Frontal cortex (tissue), 4 donors: ENCODE results near the gene MYBBP1A. TPM values are rescaled to one million over a fixed set of nuclear protein-coding genes. Genes with fewer than 3 reads are reported as not detected.

ENCODE experiments used
- DNase-seq, 2 donors: peaks; one replicate each; pipeline ENCODE4 v3.0.0; 2012; ENCODE audit warnings: low spot score in 2 of 2
- FAIRE-seq: peaks from 2 replicates; lab custom pipeline; 2012; peaks lifted over from hg19 to GRCh38; lab: Jason Lieb, UNC
- total RNA-seq: library from RNA; depleted of rRNA; stranded (reverse); fragments of >200 nt; gene quantifications from one replicate; pipeline ENCODE4 v1.2.3, GENCODE V29; 2014
- donor health status: control.
- donor health status: control.
- donor health status: control.

MYBBP1A gene
- total RNA-seq, 1 donor from 2014 or later = 30.2 TPM

GRCh38 chr17:4492721-4493561 lies 62.2 kb downstream of the MYBBP1A start:
- no peak for FAIRE-seq
- DNase-seq = peak in 1 of 2 donors; percentile 46

- FAIRE-seq (no peak), DNase-seq (no peak)
These were observed 64.5 kb downstream of the MYBBP1A start for GRCh38 chr17:4490637-4491061.

DNA sequence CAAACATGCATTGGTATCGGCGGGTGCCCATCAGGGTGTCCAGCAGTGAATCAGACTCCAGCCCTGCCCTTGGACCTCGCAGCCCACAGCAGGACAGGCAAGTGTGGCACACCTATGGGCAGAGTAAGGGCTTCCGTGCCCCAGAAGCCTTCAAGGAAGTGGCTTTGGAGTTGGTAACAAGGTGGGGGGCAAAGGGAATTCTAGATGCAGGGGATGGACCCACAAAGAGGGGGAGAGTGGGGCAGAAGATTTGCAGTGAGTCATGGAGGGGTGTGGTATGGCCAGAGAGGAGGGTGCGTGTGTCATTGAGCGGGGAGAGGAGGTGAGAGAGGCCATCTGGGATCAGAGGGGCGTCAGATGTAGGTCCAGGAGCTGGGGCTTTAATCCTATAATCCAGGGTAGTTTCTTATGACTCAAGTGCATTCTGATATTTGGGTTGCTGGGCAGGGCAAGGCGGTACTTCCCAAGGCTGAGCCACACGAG lies 65.0 kb downstream of the MYBBP1A start:
- no peak for FAIRE-seq

GRCh38 chr17:4488989-4489595 lies 66.1 kb downstream of the MYBBP1A start:
- FAIRE-seq = no peak
- DNase-seq = no peak

More for the DNA sequence above, 65.0 kb downstream of the MYBBP1A start:
- DNase-seq = no peak

Other genes starting within 250 kb of the MYBBP1A start
- gene UBE2G1, start 188.7 kb downstream of the MYBBP1A start, total RNA-seq = 45.7 TPM
- 0.41 TPM for gene SPNS3, start 121.4 kb downstream of the MYBBP1A start, total RNA-seq
- gene SPNS2, start 56.5 kb downstream of the MYBBP1A start, total RNA-seq = 11.0 TPM
- gene GGT6, start 5.2 kb upstream of the MYBBP1A start, total RNA-seq = not detected
- 4.1 TPM for gene SMTNL2, start 29.1 kb upstream of the MYBBP1A start, total RNA-seq
- gene ALOX15, start 86.3 kb upstream of the MYBBP1A start, total RNA-seq = not detected
- 24.5 TPM for gene PELP1, start 148.8 kb upstream of the MYBBP1A start, total RNA-seq
- 16.3 TPM for gene ARRB2, start 155.2 kb upstream of the MYBBP1A start, total RNA-seq
- gene MED11, start 176.0 kb upstream of the MYBBP1A start, total RNA-seq = 6.1 TPM
- not detected for gene ZMYND15, start 184.4 kb upstream of the MYBBP1A start, total RNA-seq
- gene CXCL16, start 184.5 kb upstream of the MYBBP1A start, total RNA-seq = under 0.01 TPM
- gene TM4SF5, start 216.5 kb upstream of the MYBBP1A start, total RNA-seq = not detected
- 1.2 TPM for gene VMO1, start 231.0 kb upstream of the MYBBP1A start, total RNA-seq
- not detected for gene GLTPD2, start 233.6 kb upstream of the MYBBP1A start, total RNA-seq
- 73.4 TPM for gene PSMB6, start 240.8 kb upstream of the MYBBP1A start, total RNA-seq